Trophoblast cell (in vitro differentiated cells and primary cell): Measurements from ENCODE around the gene SPATA2L.

ENCODE experiments used
- DNase-seq, 2 donors: peaks; one replicate each; pipeline ENCODE4 v3.0.0-alpha.2; 2016
- H2AFZ ChIP-seq: 2 replicates; pipeline ENCODE4 v1.6.1; 2013; ENCODE audit warnings: low read length, moderate library complexity, mild to moderate bottlenecking; ENCODE audit not compliant: insufficient read depth, poor library complexity
- H2AK5ac ChIP-seq: 2 replicates; pipeline ENCODE4 v1.6.1; 2013; ENCODE audit warnings: mild to moderate bottlenecking, low read length
- H2BK120ac ChIP-seq: 2 replicates; pipeline ENCODE4 v1.6.1; 2013; ENCODE audit warnings: low read length, mild to moderate bottlenecking, moderate library complexity; ENCODE audit not compliant: insufficient read depth, poor library complexity
- H2BK12ac ChIP-seq: 2 replicates; pipeline ENCODE4 v1.6.1; 2013; ENCODE audit warnings: mild to moderate bottlenecking, low read length, moderate library complexity
- H2BK5ac ChIP-seq: 2 replicates; pipeline ENCODE4 v1.6.1; 2013; ENCODE audit warnings: low read length, low read depth, moderate library complexity, mild to moderate bottlenecking; ENCODE audit not compliant: poor library complexity
- H3K14ac ChIP-seq: 2 replicates; pipeline ENCODE4 v1.6.1; 2013; ENCODE audit warnings: mild to moderate bottlenecking, low read length
- H3K18ac ChIP-seq: 2 replicates; pipeline ENCODE4 v1.6.1; 2013; ENCODE audit warnings: mild to moderate bottlenecking, low read length
- H3K23ac ChIP-seq: 2 replicates; pipeline ENCODE4 v1.6.1; 2013; ENCODE audit warnings: low read length
- H3K27ac ChIP-seq: 2 replicates; pipeline ENCODE4 v1.5.1; 2013; ENCODE audit warnings: low read depth, mild to moderate bottlenecking, inconsistent platforms, low read length, moderate library complexity
- H3K27me3 ChIP-seq: 2 replicates; pipeline ENCODE4 v1.6.1; 2013; ENCODE audit warnings: inconsistent platforms, mild to moderate bottlenecking, low read length, moderate library complexity; ENCODE audit not compliant: insufficient read depth
- H3K36me3 ChIP-seq, 2 experiments: 1 replicate in 1 of 2; 2 replicates in 1 of 2; pipeline ENCODE4 v1.6.1; 2013; ENCODE audit warnings: low read length in 2 of 2, mild to moderate bottlenecking in 2 of 2, moderate library complexity in 1 of 2; ENCODE audit not compliant: insufficient read depth in 2 of 2, control insufficient read depth in 1 of 2
- H3K4ac ChIP-seq: 2 replicates; pipeline ENCODE4 v1.6.1; 2013; ENCODE audit warnings: low read depth, mild to moderate bottlenecking, low read length, moderate library complexity
- H3K4me1 ChIP-seq, 2 experiments: 1 replicate in 1 of 2; 2 replicates in 1 of 2; pipeline ENCODE4 v1.6.1; 2013; ENCODE audit warnings: low read length in 2 of 2, mild to moderate bottlenecking in 2 of 2, moderate library complexity in 1 of 2; ENCODE audit not compliant: insufficient read depth in 2 of 2, control insufficient read depth in 1 of 2
- H3K4me2 ChIP-seq: 2 replicates; pipeline ENCODE4 v1.6.1; 2013; ENCODE audit warnings: inconsistent platforms, mild to moderate bottlenecking, low read length, moderate library complexity
- H3K4me3 ChIP-seq: 2 replicates; pipeline ENCODE4 v1.5.1; 2013; ENCODE audit warnings: mild to moderate bottlenecking, low read depth, low read length, inconsistent platforms
- H3K79me1 ChIP-seq: one replicate; pipeline ENCODE4 v1.6.1; 2013; ENCODE audit warnings: low read length
- H3K79me2 ChIP-seq: 2 replicates; pipeline ENCODE4 v1.6.1; 2013; ENCODE audit warnings: low read length, mild to moderate bottlenecking; ENCODE audit not compliant: control insufficient read depth, insufficient read depth, poor library complexity
- H3K9ac ChIP-seq: 2 replicates; pipeline ENCODE4 v1.6.1; 2013; ENCODE audit warnings: mild to moderate bottlenecking, low read length
- H3K9me3 ChIP-seq: 2 replicates; pipeline ENCODE4 v1.6.1; 2013; ENCODE audit warnings: low read depth, mild to moderate bottlenecking, control low read depth, inconsistent platforms, low read length; ENCODE audit not compliant: insufficient read depth
- H4K12ac ChIP-seq: 2 replicates; pipeline ENCODE4 v1.6.1; 2013; ENCODE audit warnings: low read depth, mild to moderate bottlenecking, low read length, moderate library complexity
- H4K8ac ChIP-seq: 2 replicates; pipeline ENCODE4 v1.6.1; 2013; ENCODE audit warnings: low read depth, mild to moderate bottlenecking, low read length, moderate library complexity
- H4K91ac ChIP-seq: one replicate; pipeline ENCODE4 v1.6.1; 2013; ENCODE audit warnings: low read depth, mild to moderate bottlenecking, low read length, moderate library complexity
- WGBS: extraction: QIAGEN DNeasy Blood & Tissue Kit; methylation state at CpG from one replicate; pipeline ENCODE4 v1.1.7; 2013; ENCODE audit warnings: missing lambda C conversion rate; ENCODE audit not compliant: insufficient read length, insufficient coverage; ENCODE audit errors: extremely low coverage; 5-methylcytosine and 5-hydroxymethylcytosine counted together

Gene SPATA2L

DNA sequence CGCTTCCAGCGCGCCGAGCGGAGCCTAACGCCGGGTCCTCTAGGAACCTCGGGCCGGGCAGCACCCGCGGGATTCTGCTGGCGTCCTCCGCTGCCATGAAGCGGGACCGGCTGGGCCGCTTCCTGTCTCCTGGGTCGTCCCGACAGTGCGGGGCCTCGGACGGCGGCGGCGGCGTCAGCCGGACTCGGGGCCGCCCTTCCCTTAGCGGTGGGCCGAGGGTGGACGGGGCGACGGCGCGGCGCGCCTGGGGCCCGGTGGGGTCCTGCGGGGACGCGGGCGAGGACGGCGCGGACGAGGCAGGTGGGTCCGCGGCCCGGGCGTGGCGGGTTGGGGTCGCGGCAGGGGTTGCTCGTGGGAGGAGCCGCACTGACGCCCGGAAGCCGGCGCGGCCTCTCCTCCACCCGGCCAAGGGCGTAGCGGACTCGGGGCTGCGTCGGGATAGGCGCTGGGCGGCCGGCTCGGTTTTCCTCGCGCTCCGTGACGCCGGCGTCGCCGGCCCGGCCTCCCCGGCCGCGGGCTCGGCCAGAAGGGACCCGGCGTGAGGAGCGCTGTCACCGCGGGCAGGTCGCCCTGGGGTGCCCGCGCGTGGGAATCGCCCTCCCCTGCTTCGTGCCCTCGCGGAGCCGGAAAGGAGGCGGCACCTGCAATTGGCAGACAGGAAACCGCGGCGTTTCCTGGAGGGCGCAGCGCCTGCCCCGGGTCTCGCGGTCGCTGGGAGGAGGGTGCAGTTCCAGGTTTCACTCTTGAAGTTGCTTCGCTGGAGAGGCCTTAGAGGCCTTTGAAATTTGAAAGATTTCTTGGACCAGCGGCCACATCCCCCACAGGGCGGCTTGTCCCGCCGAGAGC lies 20.3 kb upstream of the SPATA2L start:
- peak overlapping the region; percentile 93 for H3K4me2 ChIP-seq
- H2BK12ac ChIP-seq: no peak overlapping the region
- peak overlapping the region; percentile 82 for H3K9ac ChIP-seq
- peaks cover 9% of the 10 kb centered on the region for H3K79me2 ChIP-seq
- H4K91ac ChIP-seq: peak overlapping the region; percentile 85
- peak overlapping the region; percentile 52 for H4K12ac ChIP-seq
- H3K23ac ChIP-seq: no peak overlapping the region
- no peak overlapping the region for H2BK120ac ChIP-seq
- peak in 1 of 2 donors; percentile 45 for DNase-seq
- peak overlapping the region; percentile 86 for H3K18ac ChIP-seq
- no CpG with 5 or more reads among the region's 112 CpGs for WGBS
- peak overlapping the region; percentile 84 for H4K8ac ChIP-seq
- peaks cover 8 to 13% of the 10 kb centered on the region in 2 experiments for H3K4me1 ChIP-seq
- peak overlapping the region; percentile 40 for H3K4ac ChIP-seq
- H2AK5ac ChIP-seq: no peak overlapping the region
- peak overlapping the region; percentile 70 for H2AFZ ChIP-seq
- H3K36me3 ChIP-seq: peaks cover 21 to 23% of the 10 kb centered on the region in 2 experiments
- H3K4me3 ChIP-seq: peak overlapping the region; percentile 95
- H2BK5ac ChIP-seq: peak overlapping the region; percentile 38
- peak overlapping the region; percentile 57 for H3K27ac ChIP-seq
- peak overlapping the region; percentile 59 for H3K14ac ChIP-seq
- H3K9me3 ChIP-seq: peaks cover 5% of the 10 kb centered on the region
- no peaks in the 10 kb centered on the region for H3K27me3 ChIP-seq
- peaks cover 14% of the 10 kb centered on the region for H3K79me1 ChIP-seq

DNA sequence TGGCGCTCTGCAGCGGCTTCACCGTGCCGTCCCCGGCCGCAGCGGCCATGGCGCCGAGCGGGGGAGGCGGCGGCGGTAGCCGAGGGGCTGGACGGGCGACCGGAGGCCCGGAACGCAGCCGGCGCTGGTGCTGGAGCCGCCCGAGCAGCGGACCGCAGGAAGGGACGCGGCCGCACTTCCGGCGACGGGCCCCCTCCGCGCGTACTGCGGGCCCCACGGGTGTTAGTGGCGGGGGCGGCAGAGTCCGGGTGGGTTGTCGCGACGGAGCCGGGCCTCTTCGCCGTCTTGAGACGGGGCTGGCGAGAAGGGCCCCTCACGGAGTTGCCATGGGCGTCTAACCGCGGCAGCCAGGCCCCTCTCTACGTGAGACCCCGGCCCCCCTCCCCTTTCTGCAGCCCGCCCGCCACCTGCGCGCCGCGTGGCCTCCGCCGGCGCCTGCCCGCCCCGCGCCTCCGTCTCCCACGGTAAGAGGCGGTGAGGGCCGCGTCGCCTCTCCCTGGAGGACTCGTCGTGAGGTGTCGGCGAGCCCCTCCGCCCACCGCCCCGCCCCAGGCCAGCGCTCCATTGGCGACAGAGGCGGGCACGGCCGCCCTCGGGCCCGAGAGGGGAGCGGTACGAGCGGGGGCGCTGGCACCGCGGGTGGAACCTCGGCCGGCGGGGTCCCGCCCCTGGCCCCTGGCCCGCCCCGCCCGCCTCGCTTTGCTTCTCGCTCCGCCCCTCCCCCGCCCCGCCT lies 19.5 kb upstream of the SPATA2L start, which contains the start of the genes VPS9D1 and ZNF276:
TSS of gene VPS9D1 (minus strand) at position 86 of the 733 bp plus-strand sequence. CDS start at position 49, 37 bp downstream.
TSS of gene ZNF276 (plus strand) at position 725 of the 733 bp plus-strand sequence. CDS start 104 bp downstream, outside the sequence.
- peaks cover 9% of the 10 kb centered on the region for H3K79me2 ChIP-seq
- no peaks in the 10 kb centered on the region for H3K27me3 ChIP-seq
- peak within 1 kb of the TSS; percentile 94 for H3K18ac ChIP-seq
- H4K12ac ChIP-seq: peak within 1 kb of the TSS; percentile 95
- DNase-seq: peak; percentile 80 to 84
- H2AK5ac ChIP-seq: no peak within 1 kb of the TSS
- peak within 1 kb of the TSS; percentile 83 for H2BK120ac ChIP-seq
- H3K4me2 ChIP-seq: peak within 1 kb of the TSS; percentile 93
- H3K23ac ChIP-seq: no peak within 1 kb of the TSS
- peak within 1 kb of the TSS; percentile 90 for H3K9ac ChIP-seq
- H4K8ac ChIP-seq: peak within 1 kb of the TSS; percentile 99
- H2BK12ac ChIP-seq: no peak within 1 kb of the TSS
- H3K79me1 ChIP-seq: peaks cover 14% of the 10 kb centered on the region
- H4K91ac ChIP-seq: peak within 1 kb of the TSS; percentile 85
- H2BK5ac ChIP-seq: peak within 1 kb of the TSS; percentile 79
- H3K36me3 ChIP-seq: peaks cover 21 to 23% of the 10 kb centered on the region in 2 experiments
- peak within 1 kb of the TSS; percentile 83 for H3K27ac ChIP-seq
- H2AFZ ChIP-seq: peak within 1 kb of the TSS; percentile 85
- H3K4me3 ChIP-seq: peak within 1 kb of the TSS; percentile 95
- peaks cover 5% of the 10 kb centered on the region for H3K9me3 ChIP-seq
- peak within 1 kb of the TSS; percentile 93 for H3K14ac ChIP-seq
- WGBS: no CpG with 5 or more reads among the region's 103 CpGs
- H3K4me1 ChIP-seq: peaks cover 8 to 13% of the 10 kb centered on the region in 2 experiments
- peak within 1 kb of the TSS; percentile 84 for H3K4ac ChIP-seq

DNA sequence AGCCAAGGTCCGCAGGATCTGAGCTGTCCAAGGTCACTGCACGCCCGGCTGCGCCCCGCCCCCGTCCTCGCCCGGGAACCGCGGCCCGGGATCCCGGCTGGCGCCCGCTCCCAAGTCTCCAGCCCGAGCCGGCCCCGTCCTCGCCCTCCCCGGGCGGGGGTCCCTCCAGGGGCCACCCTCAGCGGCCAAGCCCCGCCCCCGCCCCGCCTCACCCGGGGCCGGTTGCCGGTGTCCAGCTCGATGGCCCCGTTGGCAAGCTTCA lies 19.0 kb upstream of the SPATA2L start:
- Histone ChIP-seq H3K79me1 (peaks cover 14% of the 10 kb centered on the region), H3K9ac (peak overlapping the region; percentile 90), H3K4me3 (peak overlapping the region; percentile 95), H3K27me3 (no peaks in the 10 kb centered on the region), H3K4me1 (peaks cover 8 to 13% of the 10 kb centered on the region in 2 experiments), H2BK5ac (peak overlapping the region; percentile 79), H4K8ac (peak overlapping the region; percentile 99), H4K91ac (peak overlapping the region; percentile 85), H3K4me2 (peak overlapping the region; percentile 74), H3K4ac (no peak overlapping the region), H2AFZ (peak overlapping the region; percentile 85), H3K18ac (peak overlapping the region; percentile 94), H3K14ac (peak overlapping the region; percentile 93), H2AK5ac (no peak overlapping the region), H2BK120ac (peak overlapping the region; percentile 83), H3K36me3 (peaks cover 21 to 23% of the 10 kb centered on the region in 2 experiments), H3K79me2 (peaks cover 9% of the 10 kb centered on the region), H3K23ac (no peak overlapping the region), H4K12ac (peak overlapping the region; percentile 57), H2BK12ac (no peak overlapping the region), H3K27ac (peak overlapping the region; percentile 83), H3K9me3 (peaks cover 5% of the 10 kb centered on the region)
- DNase-seq: no peak
- no CpG with 5 or more reads among the region's 29 CpGs for WGBS

- Histone ChIP-seq H4K91ac (no peak overlapping the region), H3K79me1 (peaks cover 14% of the 10 kb centered on the region), H3K4ac (no peak overlapping the region), H3K4me3 (no peak overlapping the region), H3K27me3 (no peaks in the 10 kb centered on the region), H3K9me3 (peaks cover 4% of the 10 kb centered on the region), H3K4me1 (peaks cover 8 to 11% of the 10 kb centered on the region in 2 experiments), H3K23ac (no peak overlapping the region), H4K8ac (no peak overlapping the region), H3K79me2 (peaks cover 9% of the 10 kb centered on the region), H3K27ac (no peak overlapping the region), H2BK5ac (no peak overlapping the region), H2BK12ac (no peak overlapping the region), H2AK5ac (no peak overlapping the region), H2AFZ (no peak overlapping the region), H3K4me2 (no peak overlapping the region), H2BK120ac (no peak overlapping the region), H4K12ac (no peak overlapping the region), H3K9ac (no peak overlapping the region), H3K36me3 (peaks cover 4 to 6% of the 10 kb centered on the region in 2 experiments), H3K14ac (no peak overlapping the region), H3K18ac (no peak overlapping the region)
- no peak for DNase-seq
- WGBS: no CpG with 5 or more reads among the region's 24 CpGs
Measured at GRCh38 chr16:89717688-89718505, 16.4 kb upstream of the SPATA2L start.
